GM12878 (cell line): ENCODE results near the gene EPDR1. TPM values are rescaled to one million over a fixed set of nuclear protein-coding genes. Genes with fewer than 3 reads are reported as not detected.

Source experiments
- ATAC-seq: fragments of 200-7000 bp; cut with Tn5 transposase; 3 replicates; pipeline ENCODE4 v1.9.1; 2020; ENCODE audit warnings: mild to moderate bottlenecking, moderate library complexity
- BruUV-seq: library from RNA; stranded (reverse); fragments of 400-500 nt; replicated peaks from 2 replicates; lab custom pipeline; 2021; lab: Mats Ljungman, UMichigan
- CTCF ChIA-PET: fragments of 300-600 bp; sonication (Branson Sonifier 250); formaldehyde crosslinking; extraction: SDS; loops from one replicate; lab custom pipeline; 2021; ENCODE audit warnings: inconsistent platforms; lab: Yijun Ruan, JAX
- POLR2A ChIA-PET: fragments of 350-600 bp; formaldehyde crosslinking; extraction: SDS; loops from one replicate; lab custom pipeline; 2021; ENCODE audit warnings: inconsistent platforms; lab: Charles Lee
- RAD21 ChIA-PET: fragments of 300-600 bp; sonication (Branson Sonifier 250); formaldehyde crosslinking; loops from one replicate; lab custom pipeline; 2023; ENCODE audit warnings: antibody characterized with exemption; ENCODE audit not compliant: unreplicated experiment; lab: Charles Lee
- SMC1A ChIA-PET: fragments of 300-600 bp; sonication (Branson Sonifier 250); formaldehyde crosslinking; loops from one replicate; lab custom pipeline; 2023; ENCODE audit not compliant: unreplicated experiment, uncharacterized antibody; lab: Charles Lee
- DNase-seq: peaks from one replicate; pipeline ENCODE4 v3.0.0-alpha.2; 2011; ENCODE audit warnings: low read depth, low spot score
- FAIRE-seq: peaks from 3 replicates; lab custom pipeline; 2011; peaks lifted over from hg19 to GRCh38; lab: Jason Lieb, UNC
- H2AFZ ChIP-seq: 2 replicates; pipeline ENCODE4 v1.6.0; 2011; ENCODE audit warnings: low read depth, low read length, control low read depth; ENCODE audit not compliant: control insufficient read depth
- H3K27ac ChIP-seq: 2 replicates; pipeline ENCODE4 v1.5.1; 2011; ENCODE audit warnings: control low read depth; ENCODE audit not compliant: control insufficient read depth, insufficient read depth
- H3K27me3 ChIP-seq, 2 experiments: replicated peaks in 1 of 2; 2 replicates each; pipeline versions ENCODE4 v1.6.0 to v1.6.1; 2011; ENCODE audit warnings: low read length in 1 of 2; ENCODE audit not compliant: control insufficient read depth in 2 of 2, insufficient read depth in 2 of 2
- H3K36me3 ChIP-seq, 2 experiments: 2 replicates each; pipeline ENCODE4 v1.5.1; 2011; ENCODE audit warnings: low read length in 1 of 2; ENCODE audit not compliant: control insufficient read depth in 2 of 2, insufficient read depth in 2 of 2
- H3K4me1 ChIP-seq: 2 replicates; pipeline ENCODE4 v1.6.1; 2011; ENCODE audit warnings: mild to moderate bottlenecking, low read length, moderate library complexity, mixed read lengths; ENCODE audit not compliant: control insufficient read depth, insufficient read depth
- H3K4me2 ChIP-seq: 2 replicates; pipeline ENCODE4 v1.6.0; 2011; ENCODE audit warnings: control low read depth; ENCODE audit not compliant: control insufficient read depth, insufficient read depth
- H3K4me3 ChIP-seq: fragments of 200-600 bp; sonication (generic); 2 replicates; pipeline ENCODE4 v1.5.1; 2016
- H3K79me2 ChIP-seq: 2 replicates; pipeline ENCODE4 v1.6.0; 2011; ENCODE audit warnings: low read length; ENCODE audit not compliant: control insufficient read depth, insufficient read depth
- H3K9ac ChIP-seq: 2 replicates; pipeline ENCODE4 v1.8.0; 2011; ENCODE audit warnings: low read length, control low read depth, mixed read lengths; ENCODE audit not compliant: control insufficient read depth, insufficient read depth
- H3K9me3 ChIP-seq: replicated peaks from 3 replicates; pipeline ENCODE4 v1.5.1; 2011; ENCODE audit warnings: mild to moderate bottlenecking, low read length; ENCODE audit not compliant: control insufficient read depth, insufficient read depth
- H4K20me1 ChIP-seq: 2 replicates; pipeline ENCODE4 v1.6.0; 2011; ENCODE audit not compliant: control insufficient read depth, insufficient read depth
- BACH1 ChIP-seq: fragments of 450-650 bp; IDR thresholded peaks from 2 replicates; pipeline ENCODE4 v1.6.1; 2017; ENCODE audit warnings: mild to moderate bottlenecking, borderline replicate concordance
- BCL11A ChIP-seq: IDR thresholded peaks from 2 replicates; pipeline ENCODE4 v1.6.1; 2011; ENCODE audit warnings: low read depth, low read length
- BCLAF1 ChIP-seq: fragments of 450-650 bp; IDR thresholded peaks from 2 replicates; pipeline ENCODE4 v1.6.1; 2017; ENCODE audit warnings: antibody characterized with exemption, mild to moderate bottlenecking, moderate library complexity
- CREM ChIP-seq: IDR thresholded peaks from 2 replicates; pipeline ENCODE4 v1.6.1; 2014; ENCODE audit warnings: antibody characterized with exemption, low read depth
- DPF2 ChIP-seq: fragments of 450-650 bp; IDR thresholded peaks from 2 replicates; pipeline ENCODE4 v1.6.1; 2017; ENCODE audit warnings: mild to moderate bottlenecking
- GABPA ChIP-seq: IDR thresholded peaks from 2 replicates; pipeline ENCODE4 v1.6.1; 2014; ENCODE audit warnings: antibody characterized with exemption, low read depth, mild to moderate bottlenecking, inconsistent platforms
- JUND ChIP-seq: IDR thresholded peaks from 2 replicates; pipeline ENCODE4 v1.6.1; 2012; ENCODE audit warnings: low read depth, mild to moderate bottlenecking, low read length, improper control_type of control experiment, moderate library complexity
- LARP7 ChIP-seq: fragments of 450-650 bp; IDR thresholded peaks from 2 replicates; pipeline ENCODE4 v1.6.1; 2017; ENCODE audit warnings: mild to moderate bottlenecking
- MTA3 ChIP-seq: IDR thresholded peaks from 2 replicates; pipeline ENCODE4 v1.6.1; 2012; ENCODE audit warnings: low read length, inconsistent platforms, borderline replicate concordance
- MYB ChIP-seq: fragments of 150-350 bp; IDR thresholded peaks from 2 replicates; pipeline ENCODE4 v1.6.1; 2014; ENCODE audit warnings: mild to moderate bottlenecking, low read depth, low read length, borderline replicate concordance
- NR2C2 ChIP-seq: IDR thresholded peaks from 2 replicates; pipeline ENCODE4 v1.6.1; 2011; ENCODE audit warnings: borderline replicate concordance, low read depth; ENCODE audit not compliant: control insufficient read depth, insufficient read length
- PML ChIP-seq: IDR thresholded peaks from 2 replicates; pipeline ENCODE4 v1.6.1; 2012; ENCODE audit warnings: low read length, inconsistent platforms
- POLR2AphosphoS5 ChIP-seq: IDR thresholded peaks from 2 replicates; pipeline ENCODE4 v1.6.1; 2011; ENCODE audit warnings: mild to moderate bottlenecking, low read length, inconsistent platforms
- POU2F2 ChIP-seq: IDR thresholded peaks from 3 replicates; pipeline ENCODE4 v1.6.1; 2011; ENCODE audit warnings: low read depth, mild to moderate bottlenecking, low read length, borderline replicate concordance
- RBBP5 ChIP-seq: fragments of 200-600 bp; sonication (generic); conservative IDR thresholded peaks from 2 replicates; pipeline ENCODE4 v1.6.1; 2016
- SIX5 ChIP-seq: IDR thresholded peaks from 2 replicates; pipeline ENCODE4 v1.6.1; 2011; ENCODE audit warnings: mild to moderate bottlenecking, low read depth, low read length, moderate library complexity; ENCODE audit not compliant: severe bottlenecking
- SMARCA5 ChIP-seq: fragments of 450-650 bp; IDR thresholded peaks from 2 replicates; pipeline ENCODE4 v1.6.1; 2017; ENCODE audit warnings: mild to moderate bottlenecking
- SREBF2 ChIP-seq: IDR thresholded peaks from 2 replicates; pipeline ENCODE4 v1.6.1; 2012; ENCODE audit warnings: mild to moderate bottlenecking, low read length
- STAT1 ChIP-seq: fragments of 450-650 bp; conservative IDR thresholded peaks from 2 replicates; pipeline ENCODE4 v1.6.1; 2014; ENCODE audit warnings: antibody characterized with exemption, mild to moderate bottlenecking
- TBL1XR1 ChIP-seq: IDR thresholded peaks from 2 replicates; pipeline ENCODE4 v1.6.1; 2012; ENCODE audit warnings: low read depth, low read length, improper control_type of control experiment
- WGBS: methylation state at CpG from one replicate; pipeline ENCODE4 v1.1.6; 2016; ENCODE audit warnings: low lambda C conversion rate; ENCODE audit not compliant: insufficient replicate concordance, insufficient coverage; ENCODE audit errors: missing lambda C conversion rate; 5-methylcytosine and 5-hydroxymethylcytosine counted together
- in situ Hi-C: fragments of 300-500 bp; cut with MboI; formaldehyde crosslinking; loops from 9 replicates; pipeline ENCODE4 v1.14.3; 2018; ENCODE audit warnings: mixed read lengths
- intact Hi-C: fragments of 100-400 bp; cut with micrococcal nuclease; formaldehyde crosslinking; loops from one replicate; pipeline ENCODE4 v1.14.2; 2022; ENCODE audit not compliant: unreplicated experiment
- polyA plus RNA-seq, 11 experiments: library from polyadenylated mRNA; depleted of rRNA in 4 of 11; unstranded in 6 of 11; stranded (reverse) in 5 of 11; fragments of >200 nt; fragmentation: Nextera tagmentation in 4 of 11; fragmentation: Illumina TruSeq in 1 of 11; extraction: Ambion mirVana in 4 of 11; extraction: Trizol in 1 of 11; gene quantifications; 1 replicate in 1 of 11; 2 replicates in 10 of 11; pipeline versions ENCODE4 v1.2.1 to v1.2.3, GENCODE V29; 2011 to 2016; ENCODE audit warnings: inconsistent platforms in 2 of 11, missing spikeins in 2 of 11, low read depth in 1 of 11
- total RNA-seq, 4 experiments: library from RNA; depleted of rRNA in 3 of 4; stranded (reverse); fragments of >200 nt in 3 of 4; fragmentation: Illumina TruSeq in 1 of 4; extraction: Trizol in 1 of 4; gene quantifications; 2 replicates each; pipeline versions ENCODE4 v1.2.1 to v1.2.3, GENCODE V29; 2013 to 2021
- TF ChIP-seq, protein P1 (sequence below): fragments of 150-350 bp; IDR thresholded peaks from 2 replicates; pipeline ENCODE4 v1.6.1; 2016; ENCODE audit warnings: low read depth, low read length

The EPDR1 gene
- total and polyA plus RNA-seq, 10 of the 15 experiments (the other 5 are each of a cell fraction or from before 2014, with no cell fraction given), result 1.2 to 18.8 (median 4.7) TPM

- no peak for TF ChIP-seq BCLAF1
- TF ChIP-seq MTA3, result no peak
- TF ChIP-seq SMARCA5, result no peak
- no peak for TF ChIP-seq BCL11A
- no peak for TF ChIP-seq JUND
- no peak for TF ChIP-seq DPF2
- TF ChIP-seq TBL1XR1, result no peak
These were observed 12.1 kb downstream of the EPDR1 start (continued) for GRCh38 chr7:37932543-37932942.

DNA sequence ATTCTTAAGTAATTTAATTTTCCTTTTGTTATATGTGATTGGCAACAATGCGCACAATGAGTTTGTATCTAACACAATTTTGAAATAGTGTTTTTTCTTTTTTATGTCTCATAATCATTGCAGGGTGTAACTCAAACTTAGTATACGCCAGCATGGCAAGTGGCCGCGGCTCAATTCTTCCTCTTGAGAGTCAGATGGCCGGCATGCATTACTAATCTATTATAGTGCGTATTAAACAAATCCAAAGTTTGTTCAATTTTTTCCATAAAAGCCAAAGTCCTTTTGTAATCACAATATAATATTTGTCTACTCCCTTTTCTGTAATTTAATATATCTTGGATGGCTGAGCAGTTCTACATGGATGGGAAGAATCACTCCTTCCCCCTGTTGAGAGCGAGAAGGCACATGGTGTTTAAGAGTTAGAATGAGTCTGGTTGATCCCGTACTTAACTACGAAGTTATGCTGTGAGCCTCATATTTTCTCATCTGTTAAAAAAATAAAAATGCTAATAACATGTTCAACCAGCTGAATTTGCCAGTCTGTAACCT is 12.7 kb downstream of the EPDR1 start:
- Histone ChIP-seq H3K36me3 (no peaks in the 10 kb centered on the region), H3K9me3 (no peaks in the 10 kb centered on the region; the same call in 1 of the 3 replicates), H3K79me2 (no peaks in the 10 kb centered on the region), H4K20me1 (no peaks in the 10 kb centered on the region), H3K4me2 (no peak overlapping the region), H3K4me1 (no peaks in the 10 kb centered on the region), H3K27me3 (no peaks in the 10 kb centered on the region), H3K27ac (no peak overlapping the region), H3K9ac (no peak overlapping the region), H3K4me3 (no peak overlapping the region), H2AFZ (no peak overlapping the region)
- intact Hi-C loops, result no loop called here
- POLR2A ChIA-PET, result interaction anchor here (0.8 kb wide), 1 partner anchor 14 kb away, joined by 3 read pairs; no protein-coding TSS in a partner anchor
- BruUV-seq, result no TSS peak
- CTCF ChIA-PET, result interaction anchor here (1.0 to 5.2 kb wide), 6 partner anchors 10 to 403 kb away, joined by 3 to 27 read pairs (median 4); partner anchors contain the start of genes EPDR1 and SFRP4
- ATAC-seq, result no peak
- no peak for DNase-seq
- RAD21 ChIA-PET, result interaction anchor here (0.7 to 1.4 kb wide), 2 partner anchors 12 to 32 kb away, joined by 3 to 5 read pairs; no protein-coding TSS in a partner anchor
- 98% methylated on average over 9 of the region's 9 CpGs for WGBS
- in situ Hi-C loops, result no loop called here
- SMC1A ChIA-PET, result interaction anchor here (0.6 to 2.4 kb wide), 6 partner anchors 8 to 134 kb away, joined by 3 to 9 read pairs (median 4); partner anchors contain the start of gene EPDR1
- FAIRE-seq, result no peak
- no peak for TF ChIP-seq GABPA
- TF ChIP-seq NR2C2, result no peak
- no peak for TF ChIP-seq RBBP5
- TF ChIP-seq SIX5, result no peak
- TF ChIP-seq CREM, result no peak
- TF ChIP-seq BACH1, result no peak
- TF ChIP-seq STAT1, result no peak
- no peak for TF ChIP-seq PML
- no peak for TF ChIP-seq POLR2AphosphoS5
- TF ChIP-seq, protein P1, sequence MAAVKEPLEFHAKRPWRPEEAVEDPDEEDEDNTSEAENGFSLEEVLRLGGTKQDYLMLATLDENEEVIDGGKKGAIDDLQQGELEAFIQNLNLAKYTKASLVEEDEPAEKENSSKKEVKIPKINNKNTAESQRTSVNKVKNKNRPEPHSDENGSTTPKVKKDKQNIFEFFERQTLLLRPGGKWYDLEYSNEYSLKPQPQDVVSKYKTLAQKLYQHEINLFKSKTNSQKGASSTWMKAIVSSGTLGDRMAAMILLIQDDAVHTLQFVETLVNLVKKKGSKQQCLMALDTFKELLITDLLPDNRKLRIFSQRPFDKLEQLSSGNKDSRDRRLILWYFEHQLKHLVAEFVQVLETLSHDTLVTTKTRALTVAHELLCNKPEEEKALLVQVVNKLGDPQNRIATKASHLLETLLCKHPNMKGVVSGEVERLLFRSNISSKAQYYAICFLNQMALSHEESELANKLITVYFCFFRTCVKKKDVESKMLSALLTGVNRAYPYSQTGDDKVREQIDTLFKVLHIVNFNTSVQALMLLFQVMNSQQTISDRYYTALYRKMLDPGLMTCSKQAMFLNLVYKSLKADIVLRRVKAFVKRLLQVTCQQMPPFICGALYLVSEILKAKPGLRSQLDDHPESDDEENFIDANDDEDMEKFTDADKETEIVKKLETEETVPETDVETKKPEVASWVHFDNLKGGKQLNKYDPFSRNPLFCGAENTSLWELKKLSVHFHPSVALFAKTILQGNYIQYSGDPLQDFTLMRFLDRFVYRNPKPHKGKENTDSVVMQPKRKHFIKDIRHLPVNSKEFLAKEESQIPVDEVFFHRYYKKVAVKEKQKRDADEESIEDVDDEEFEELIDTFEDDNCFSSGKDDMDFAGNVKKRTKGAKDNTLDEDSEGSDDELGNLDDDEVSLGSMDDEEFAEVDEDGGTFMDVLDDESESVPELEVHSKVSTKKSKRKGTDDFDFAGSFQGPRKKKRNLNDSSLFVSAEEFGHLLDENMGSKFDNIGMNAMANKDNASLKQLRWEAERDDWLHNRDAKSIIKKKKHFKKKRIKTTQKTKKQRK, result no peak
- TF ChIP-seq LARP7, result no peak
- no peak for TF ChIP-seq POU2F2
- TF ChIP-seq SREBF2, result no peak
- TF ChIP-seq MYB, result no peak
